ENCODE results near the gene INTS3. TPM values are rescaled to one million over a fixed set of nuclear protein-coding genes. Genes with fewer than 3 reads are reported as not detected.
"Not testable (repeated sequence)": the region's sequence is repeated elsewhere in the genome, so short reads cannot be mapped to it uniquely, and the experiment has no call there.

Gene INTS3
- total RNA-seq, 2 experiments from 2014 or later = 45.5 to 47.7 TPM

GRCh38 chr1:153749408-153750005, 21.7 kb downstream of the INTS3 start:
- Mint-ChIP-seq H3K36me3 (peaks cover 39% of the 10 kb centered on the region), H3K9me3 (no peaks in the 10 kb centered on the region), H3K27me3 (no peaks in the 10 kb centered on the region), H3K27ac (no peak overlapping the region), H3K4me3 (no peak overlapping the region), H3K4me1 (ENCODE audit: low read depth) (peaks cover 3% of the 10 kb centered on the region)
- DNase-seq = peak; percentile 88
- ChIA-PET CTCF (interaction anchor here (0.6 to 2.4 kb wide), 14 partner anchors 11 to 239 kb away, joined by 3 to 15 read pairs (median 4); partner anchors contain the start of gene RAB13), POLR2A (no interaction called here)
- intact Hi-C loops (cut with micrococcal nuclease) = loop anchor here (1.0 kb wide), 2 partner anchors 72 to 240 kb away; no protein-coding TSS in a partner anchor

GRCh38 chr1:153750026-153750995, 22.5 kb downstream of the INTS3 start:
- intact Hi-C loops (cut with micrococcal nuclease) = no loop called here
- H3K4me3 Mint-ChIP-seq = no peak overlapping the region
- peaks cover 3% of the 10 kb centered on the region for H3K4me1 Mint-ChIP-seq (ENCODE audit: low read depth)
- DNase-seq = no peak
- no peak overlapping the region for H3K27ac Mint-ChIP-seq
- ChIA-PET CTCF (interaction anchor here (0.6 to 2.4 kb wide), 11 partner anchors 15 to 240 kb away, joined by 3 to 11 read pairs (median 4); partner anchors contain the start of genes NPR1 and RAB13), POLR2A (no interaction called here)
- no peaks in the 10 kb centered on the region for H3K27me3 Mint-ChIP-seq
- peaks cover 41% of the 10 kb centered on the region for H3K36me3 Mint-ChIP-seq
- H3K9me3 Mint-ChIP-seq = no peaks in the 10 kb centered on the region

DNA sequence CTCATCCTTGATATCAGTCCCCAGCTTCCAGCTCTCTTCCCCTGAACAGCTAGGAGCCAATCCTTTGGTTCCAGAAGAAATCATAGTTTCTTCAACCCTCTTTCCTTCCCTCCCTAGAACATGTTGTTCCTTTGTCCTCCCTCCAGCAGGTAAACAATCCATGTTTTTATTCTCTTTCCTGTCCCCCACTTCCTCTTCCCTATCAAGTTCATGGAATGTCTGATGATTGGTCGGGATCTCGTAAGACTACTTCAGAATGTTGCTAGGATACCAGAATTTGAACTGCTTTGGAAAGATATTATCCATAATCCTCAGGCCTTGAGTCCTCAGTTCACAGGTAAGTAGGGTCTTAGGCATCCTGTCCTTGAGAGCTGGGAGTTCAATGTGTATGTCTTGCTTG, 24.2 kb downstream of the INTS3 start:
- intact Hi-C loops (cut with micrococcal nuclease) = no loop called here
- Mint-ChIP-seq H3K36me3 (peaks cover 44% of the 10 kb centered on the region), H3K27me3 (no peaks in the 10 kb centered on the region), H3K9me3 (no peaks in the 10 kb centered on the region), H3K27ac (no peak overlapping the region), H3K4me3 (no peak overlapping the region), H3K4me1 (ENCODE audit: low read depth) (peaks cover 3% of the 10 kb centered on the region)
- CTCF ChIA-PET = interaction anchor here (0.6 to 1.1 kb wide), 2 partner anchors 13 to 15 kb away, joined by 3 read pairs; no protein-coding TSS in a partner anchor
- POLR2A ChIA-PET = no interaction called here
- no peak for DNase-seq

GRCh38 chr1:153752571-153753195, 24.8 kb downstream of the INTS3 start:
- ChIA-PET POLR2A (no interaction called here), CTCF (interaction anchor here (1.1 kb wide), 1 partner anchor 13 kb away, joined by 3 read pairs; no protein-coding TSS in a partner anchor)
- no peak for DNase-seq
- Mint-ChIP-seq H3K27me3 (no peaks in the 10 kb centered on the region), H3K4me1 (ENCODE audit: low read depth) (peaks cover 3% of the 10 kb centered on the region), H3K9me3 (no peaks in the 10 kb centered on the region), H3K36me3 (peaks cover 45% of the 10 kb centered on the region), H3K27ac (no peak overlapping the region), H3K4me3 (no peak overlapping the region)
- intact Hi-C loops (cut with micrococcal nuclease) = no loop called here

DNA sequence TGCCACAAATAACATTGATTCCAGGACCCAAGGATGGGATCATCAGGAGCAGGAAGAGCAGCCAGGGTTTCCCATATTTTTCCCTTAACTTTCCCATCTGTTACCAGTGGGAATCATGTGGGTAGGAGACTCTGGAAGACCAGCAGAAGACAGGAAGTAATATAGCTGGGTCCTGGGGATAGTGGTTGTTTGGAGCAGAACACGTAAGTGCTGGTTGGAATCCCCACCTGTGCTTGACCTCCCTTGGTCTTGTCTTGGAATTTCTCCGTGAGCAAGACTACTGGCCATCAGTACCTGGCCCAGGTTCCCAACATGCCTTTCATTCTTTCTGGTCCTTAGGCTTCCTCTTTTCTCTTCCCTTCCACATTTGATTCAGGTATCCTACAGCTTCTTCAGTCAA, 26.4 kb downstream of the INTS3 start:
- Mint-ChIP-seq H3K27me3 (no peaks in the 10 kb centered on the region), H3K4me3 (no peak overlapping the region), H3K9me3 (no peaks in the 10 kb centered on the region), H3K27ac (no peak overlapping the region), H3K4me1 (ENCODE audit: low read depth) (peaks cover 3% of the 10 kb centered on the region), H3K36me3 (peaks cover 43% of the 10 kb centered on the region)
- ChIA-PET CTCF (interaction anchor here (0.7 to 2.1 kb wide), 3 partner anchors 72 to 243 kb away, joined by 3 to 10 read pairs (median 4); partner anchors contain the start of gene NPR1), POLR2A (interaction anchor here (1.2 kb wide), 1 partner anchor 9 kb away, joined by 3 read pairs; no protein-coding TSS in a partner anchor)
- DNase-seq = no peak
- intact Hi-C loops (cut with micrococcal nuclease) = no loop called here

DNA sequence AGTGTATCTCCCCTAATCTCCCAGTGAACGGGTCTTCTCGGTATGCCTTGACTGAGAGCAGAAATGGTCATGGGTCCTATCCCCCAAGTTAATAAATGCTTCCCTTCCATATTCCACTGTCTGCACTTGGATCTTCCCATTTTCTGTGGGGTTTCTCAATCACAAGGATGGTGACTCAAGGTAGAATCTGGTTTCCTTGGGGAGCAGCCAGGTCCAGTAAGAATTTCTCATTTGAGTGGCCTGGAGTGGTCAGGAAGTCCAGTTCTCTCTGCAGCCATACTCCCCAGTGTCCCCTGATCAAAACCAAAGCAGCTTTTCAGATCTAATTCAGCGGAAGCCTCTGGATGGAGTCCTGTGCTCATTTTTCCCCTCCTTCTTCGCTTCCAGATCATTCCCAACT, 32.6 kb downstream of the INTS3 start:
- CTCF ChIA-PET = no interaction called here
- no peak overlapping the region for H3K27ac Mint-ChIP-seq
- no peaks in the 10 kb centered on the region for H3K4me1 Mint-ChIP-seq (ENCODE audit: low read depth)
- no peaks in the 10 kb centered on the region for H3K27me3 Mint-ChIP-seq
- POLR2A ChIA-PET = no interaction called here
- intact Hi-C loops (cut with micrococcal nuclease) = no loop called here
- DNase-seq = no peak
- H3K36me3 Mint-ChIP-seq = peaks cover 31% of the 10 kb centered on the region
- no peak overlapping the region for H3K4me3 Mint-ChIP-seq
- H3K9me3 Mint-ChIP-seq = no peaks in the 10 kb centered on the region

GRCh38 chr1:153763365-153764225, 35.7 kb downstream of the INTS3 start:
- CTCF ChIA-PET = interaction anchor here (0.8 to 1.9 kb wide), 2 partner anchors 12 to 253 kb away, joined by 4 read pairs; partner anchors contain the start of gene SLC27A3
- Mint-ChIP-seq H3K27ac (no peak overlapping the region), H3K9me3 (no peaks in the 10 kb centered on the region), H3K36me3 (peaks cover 40% of the 10 kb centered on the region), H3K4me1 (ENCODE audit: low read depth) (no peaks in the 10 kb centered on the region), H3K4me3 (no peak overlapping the region), H3K27me3 (no peaks in the 10 kb centered on the region)
- intact Hi-C loops (cut with micrococcal nuclease) = no loop called here
- POLR2A ChIA-PET = interaction anchor here (0.9 to 1.0 kb wide), 2 partner anchors 9 to 12 kb away, joined by 3 to 4 read pairs; partner anchors contain the start of gene SLC27A3
- DNase-seq = no peak

DNA sequence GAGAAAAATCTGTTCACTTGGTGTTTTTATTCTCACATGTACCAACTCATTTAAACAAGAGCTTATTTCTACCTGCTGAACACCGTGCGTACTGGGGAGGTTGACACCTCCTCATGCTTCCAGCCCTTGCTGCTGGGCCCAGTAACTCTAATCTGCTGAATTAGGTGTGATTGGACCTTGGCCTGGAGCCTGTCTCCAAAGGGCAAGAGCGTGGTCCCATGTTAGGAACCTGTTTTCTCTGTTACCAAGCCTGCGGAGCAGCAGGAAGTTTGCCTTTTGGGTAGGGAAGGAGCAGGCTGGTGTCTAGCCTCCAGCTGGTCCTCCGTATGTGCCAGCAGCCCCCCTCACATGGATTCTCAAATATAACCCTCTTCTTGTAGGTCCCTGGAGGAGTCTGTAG, 36.5 kb downstream of the INTS3 start:
- POLR2A ChIA-PET = no interaction called here

GRCh38 chr1:153766663-153767062, 38.8 kb downstream of the INTS3 start:
- CTCF ChIA-PET; POLR2A ChIA-PET; H3K4me1 Mint-ChIP-seq (ENCODE audit: low read depth); DNase-seq; H3K4me3 Mint-ChIP-seq; H3K27me3 Mint-ChIP-seq; intact Hi-C loops (cut with micrococcal nuclease); H3K27ac Mint-ChIP-seq; H3K9me3 Mint-ChIP-seq: not testable (repeated sequence)
- H3K36me3 Mint-ChIP-seq = peaks cover 34% of the 10 kb centered on the region

More for the DNA sequence above, 36.5 kb downstream of the INTS3 start:
- intact Hi-C loops (cut with micrococcal nuclease) = no loop called here
- Mint-ChIP-seq H3K27me3 (no peaks in the 10 kb centered on the region), H3K9me3 (no peaks in the 10 kb centered on the region), H3K27ac (no peak overlapping the region), H3K4me3 (no peak overlapping the region), H3K4me1 (ENCODE audit: low read depth) (no peaks in the 10 kb centered on the region), H3K36me3 (peaks cover 43% of the 10 kb centered on the region)
- no peak for DNase-seq
- CTCF ChIA-PET = interaction anchor here (0.8 to 1.9 kb wide), 2 partner anchors 11 to 254 kb away, joined by 4 read pairs; partner anchors contain the start of gene SLC27A3

DNA sequence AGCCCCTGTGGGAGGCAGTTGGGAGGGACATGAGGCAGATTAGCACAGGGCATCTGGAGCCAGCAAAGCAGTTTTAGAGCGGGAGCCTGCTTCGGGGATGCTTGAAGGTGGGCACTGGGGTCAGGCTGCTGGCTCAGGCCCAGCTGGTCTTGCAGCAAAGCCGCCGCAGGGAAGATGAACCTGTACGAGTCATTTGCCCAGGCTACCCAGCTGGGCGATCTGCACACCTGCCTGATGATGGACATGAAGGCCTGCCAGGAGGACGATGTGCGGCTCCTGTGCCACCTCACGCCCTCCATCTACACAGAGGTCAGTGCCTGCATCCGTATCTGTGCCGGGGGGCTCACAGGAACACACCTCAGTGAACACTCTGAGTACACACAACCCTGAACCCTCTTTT, 39.7 kb downstream of the INTS3 start:
- H3K4me1 Mint-ChIP-seq (ENCODE audit: low read depth) = no peaks in the 10 kb centered on the region
- DNase-seq = no peak
- no peaks in the 10 kb centered on the region for H3K27me3 Mint-ChIP-seq
- H3K9me3 Mint-ChIP-seq = no peaks in the 10 kb centered on the region
- CTCF ChIA-PET = interaction anchor here (0.6 kb wide), 1 partner anchor 16 kb away, joined by 3 read pairs; no protein-coding TSS in a partner anchor
- intact Hi-C loops (cut with micrococcal nuclease) = no loop called here
- no peak overlapping the region for H3K4me3 Mint-ChIP-seq
- no peak overlapping the region for H3K27ac Mint-ChIP-seq
- H3K36me3 Mint-ChIP-seq = peaks cover 31% of the 10 kb centered on the region
- POLR2A ChIA-PET = no interaction called here
